SK-N-SH treated with all-trans-retinoic acid at 6 μM for 48 hours (cell line): ENCODE results near the gene CARD10.

Experiments
- ATAC-seq: fragments of 200-7000 bp; cut with Tn5 transposase; 3 replicates; pipeline ENCODE4 v1.9.1; 2020; ENCODE audit warnings: mild to moderate bottlenecking, moderate library complexity
- ARNTL ChIP-seq: fragments of 450-650 bp; formaldehyde crosslinking; IDR thresholded peaks from 2 replicates; pipeline ENCODE4 v1.5.0; 2020; ENCODE audit warnings: low read depth, mild to moderate bottlenecking, moderate library complexity, borderline replicate concordance
- BACH2 ChIP-seq: fragments of 250-450 bp; sonication (Bioruptor Pico); IDR thresholded peaks from 2 replicates; pipeline ENCODE4 v1.9.0; 2021; ENCODE audit warnings: mild to moderate bottlenecking, borderline replicate concordance
- CSDC2 ChIP-seq: fragments of 250-450 bp; sonication (Bioruptor Pico); IDR thresholded peaks from 2 replicates; pipeline ENCODE4 v1.5.0; 2020; ENCODE audit warnings: mild to moderate bottlenecking, moderate library complexity
- ESRRG ChIP-seq: fragments of 250-450 bp; sonication (Bioruptor Pico); IDR thresholded peaks from 2 replicates; pipeline ENCODE4 v1.6.1; 2021; ENCODE audit warnings: mild to moderate bottlenecking
- GLIS3 ChIP-seq: fragments of 250-450 bp; sonication (Bioruptor Pico); IDR thresholded peaks from 2 replicates; pipeline ENCODE4 v1.5.0; 2020; ENCODE audit warnings: mild to moderate bottlenecking, moderate library complexity
- ISL1 ChIP-seq: fragments of 250-450 bp; sonication (Bioruptor Pico); IDR thresholded peaks from 2 replicates; pipeline ENCODE4 v2.1.2; 2022; ENCODE audit warnings: mild to moderate bottlenecking, moderate library complexity
- OSR1 ChIP-seq: fragments of 250-450 bp; sonication (Bioruptor Pico); IDR thresholded peaks from 2 replicates; pipeline ENCODE4 v1.8.0; 2022; ENCODE audit warnings: moderate library complexity, mild to moderate bottlenecking, inconsistent platforms
- TCF4 ChIP-seq: fragments of 250-450 bp; sonication (Bioruptor Pico); IDR thresholded peaks from 2 replicates; pipeline ENCODE4 v1.8.0; 2021; ENCODE audit warnings: mild to moderate bottlenecking, moderate library complexity, borderline replicate concordance
- TOX ChIP-seq: fragments of 250-450 bp; sonication (Bioruptor Pico); IDR thresholded peaks from 2 replicates; pipeline ENCODE4 v1.8.0; 2021; ENCODE audit warnings: mild to moderate bottlenecking, moderate library complexity, borderline replicate concordance
- ZFP30 ChIP-seq: fragments of 450-650 bp; formaldehyde crosslinking; IDR thresholded peaks from 2 replicates; pipeline ENCODE4 v1.5.0; 2022; ENCODE audit warnings: mild to moderate bottlenecking, moderate library complexity
- ZNF565 ChIP-seq: fragments of 450-650 bp; formaldehyde crosslinking; conservative IDR thresholded peaks from 2 replicates; pipeline ENCODE4 v1.5.0; 2020; ENCODE audit warnings: low read depth, mild to moderate bottlenecking, moderate library complexity
- ZNF70 ChIP-seq: fragments of 450-650 bp; formaldehyde crosslinking; IDR thresholded peaks from 2 replicates; pipeline ENCODE4 v1.5.0; 2020; ENCODE audit warnings: mild to moderate bottlenecking, moderate library complexity
- ZNF8 ChIP-seq: fragments of 450-650 bp; formaldehyde crosslinking; IDR thresholded peaks from 2 replicates; pipeline ENCODE4 v1.5.0; 2020; ENCODE audit warnings: mild to moderate bottlenecking, moderate library complexity
- TF ChIP-seq, protein P1 (sequence below): fragments of 250-450 bp; sonication (Bioruptor Pico); IDR thresholded peaks from 2 replicates; pipeline ENCODE4 v1.8.0; 2020; ENCODE audit warnings: mild to moderate bottlenecking, moderate library complexity, borderline replicate concordance
- TF ChIP-seq, protein P2 (sequence below): fragments of 250-450 bp; sonication (Bioruptor Pico); IDR thresholded peaks from 2 replicates; pipeline ENCODE4 v1.8.0; 2021; ENCODE audit warnings: low read depth, mild to moderate bottlenecking, moderate library complexity, borderline replicate concordance
- TF ChIP-seq, protein P3 (sequence below): fragments of 250-450 bp; sonication (Bioruptor Pico); IDR thresholded peaks from 2 replicates; pipeline ENCODE4 v1.5.0; 2020; ENCODE audit warnings: mild to moderate bottlenecking, moderate library complexity
- TF ChIP-seq, protein P4 (sequence below): fragments of 250-450 bp; sonication (Bioruptor Pico); IDR thresholded peaks from 2 replicates; pipeline ENCODE4 v1.5.1; 2021; ENCODE audit warnings: mild to moderate bottlenecking, moderate library complexity

CARD10 gene

DNA sequence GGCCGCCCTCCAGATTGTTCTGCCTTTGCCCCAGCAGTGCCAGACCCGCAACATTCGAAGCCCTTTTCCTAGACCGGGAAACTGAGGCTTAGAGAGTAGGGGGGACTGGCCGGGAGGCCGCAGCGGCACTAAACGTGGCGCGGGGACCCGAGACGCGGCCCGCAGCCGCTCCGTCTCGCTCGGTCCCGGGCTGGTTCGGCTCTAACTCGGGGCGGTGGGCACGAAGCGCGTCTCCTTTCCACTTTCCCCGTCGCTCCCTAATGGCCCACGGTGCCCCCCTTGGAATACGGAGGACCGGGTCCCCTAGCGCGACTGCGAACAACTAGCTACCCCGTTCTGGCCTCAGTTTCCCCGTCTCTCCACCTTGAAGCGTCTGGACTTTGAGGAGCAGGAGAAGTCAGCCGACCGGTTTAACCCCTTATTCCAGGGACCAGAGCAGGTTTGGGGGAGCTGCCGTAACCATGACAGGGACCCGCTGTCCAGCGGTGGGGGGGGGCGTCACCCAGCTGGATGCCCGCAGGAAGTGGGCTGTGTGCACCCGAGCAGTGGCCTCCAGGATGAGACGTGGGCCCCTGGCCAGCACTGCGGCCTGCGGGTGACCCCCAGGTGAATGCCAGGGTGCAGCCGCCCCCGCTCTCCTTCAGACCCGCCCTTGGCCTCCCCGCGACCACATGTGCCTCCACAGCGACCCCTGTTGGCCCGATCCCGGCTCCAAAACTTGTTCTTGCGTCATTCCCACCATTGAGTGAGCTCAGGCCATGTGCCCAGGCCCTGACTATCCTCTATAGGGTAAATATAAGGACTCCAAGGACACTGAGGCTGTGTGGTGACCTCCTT, 42.2 kb upstream of the CARD10 start:
- ATAC-seq, result peak; percentile 82
- TF ChIP-seq, protein P1, sequence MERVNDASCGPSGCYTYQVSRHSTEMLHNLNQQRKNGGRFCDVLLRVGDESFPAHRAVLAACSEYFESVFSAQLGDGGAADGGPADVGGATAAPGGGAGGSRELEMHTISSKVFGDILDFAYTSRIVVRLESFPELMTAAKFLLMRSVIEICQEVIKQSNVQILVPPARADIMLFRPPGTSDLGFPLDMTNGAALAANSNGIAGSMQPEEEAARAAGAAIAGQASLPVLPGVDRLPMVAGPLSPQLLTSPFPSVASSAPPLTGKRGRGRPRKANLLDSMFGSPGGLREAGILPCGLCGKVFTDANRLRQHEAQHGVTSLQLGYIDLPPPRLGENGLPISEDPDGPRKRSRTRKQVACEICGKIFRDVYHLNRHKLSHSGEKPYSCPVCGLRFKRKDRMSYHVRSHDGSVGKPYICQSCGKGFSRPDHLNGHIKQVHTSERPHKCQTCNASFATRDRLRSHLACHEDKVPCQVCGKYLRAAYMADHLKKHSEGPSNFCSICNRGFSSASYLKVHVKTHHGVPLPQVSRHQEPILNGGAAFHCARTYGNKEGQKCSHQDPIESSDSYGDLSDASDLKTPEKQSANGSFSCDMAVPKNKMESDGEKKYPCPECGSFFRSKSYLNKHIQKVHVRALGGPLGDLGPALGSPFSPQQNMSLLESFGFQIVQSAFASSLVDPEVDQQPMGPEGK (CRISPR knock-in tag), result peak; percentile 36; the same call in 1 of the 2 replicates
- TF ChIP-seq ZNF70 (CRISPR knock-in tag) (no peak), CSDC2 (CRISPR knock-in tag) (peak; percentile 16; the same call in 1 of the 2 replicates)

DNA sequence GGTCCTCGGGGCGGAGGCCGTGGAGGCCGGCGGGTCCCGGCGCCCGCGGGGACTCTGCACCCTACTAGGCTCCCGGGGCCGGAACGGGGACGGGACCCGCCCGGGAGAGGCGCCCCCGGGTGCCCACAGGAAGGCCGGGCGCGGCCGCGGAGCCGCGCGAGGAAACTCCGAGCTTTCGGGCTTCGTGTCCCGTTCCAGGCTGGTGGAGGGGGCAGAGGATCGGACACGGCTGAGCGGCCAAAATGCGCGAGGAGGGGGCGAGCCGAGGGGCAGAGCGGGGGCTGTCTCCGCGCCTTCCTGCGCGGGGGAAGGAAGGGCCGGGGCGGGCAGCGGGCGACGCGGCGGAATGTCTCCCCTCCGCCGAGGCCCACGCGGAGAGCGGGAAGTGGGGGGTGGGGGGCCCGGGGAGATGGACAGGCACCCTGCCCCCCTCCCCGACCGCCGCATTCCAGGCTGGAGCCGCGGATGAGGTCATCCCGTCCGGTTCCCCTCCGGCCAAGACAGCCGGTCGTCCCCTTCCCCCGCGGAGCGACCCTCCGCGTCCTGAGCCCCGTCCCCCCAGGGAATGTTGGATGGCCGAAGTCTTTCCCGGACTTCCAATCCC, 41.5 kb upstream of the CARD10 start:
- TF ChIP-seq, protein P2, sequence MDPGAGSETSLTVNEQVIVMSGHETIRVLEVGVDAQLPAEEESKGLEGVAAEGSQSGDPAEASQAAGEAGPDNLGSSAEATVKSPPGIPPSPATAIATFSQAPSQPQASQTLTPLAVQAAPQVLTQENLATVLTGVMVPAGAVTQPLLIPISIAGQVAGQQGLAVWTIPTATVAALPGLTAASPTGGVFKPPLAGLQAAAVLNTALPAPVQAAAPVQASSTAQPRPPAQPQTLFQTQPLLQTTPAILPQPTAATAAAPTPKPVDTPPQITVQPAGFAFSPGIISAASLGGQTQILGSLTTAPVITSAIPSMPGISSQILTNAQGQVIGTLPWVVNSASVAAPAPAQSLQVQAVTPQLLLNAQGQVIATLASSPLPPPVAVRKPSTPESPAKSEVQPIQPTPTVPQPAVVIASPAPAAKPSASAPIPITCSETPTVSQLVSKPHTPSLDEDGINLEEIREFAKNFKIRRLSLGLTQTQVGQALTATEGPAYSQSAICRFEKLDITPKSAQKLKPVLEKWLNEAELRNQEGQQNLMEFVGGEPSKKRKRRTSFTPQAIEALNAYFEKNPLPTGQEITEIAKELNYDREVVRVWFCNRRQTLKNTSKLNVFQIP, result no peak
- TF ChIP-seq, protein P1 (CRISPR knock-in tag), result peak; percentile 87; the same call in 1 of the 2 replicates
- no peak for TF ChIP-seq ZNF8 (CRISPR knock-in tag)
- no peak for TF ChIP-seq TCF4 (CRISPR knock-in tag)
- TF ChIP-seq BACH2 (CRISPR knock-in tag), result no peak
- TF ChIP-seq GLIS3 (CRISPR knock-in tag), result no peak
- ATAC-seq, result peak; percentile 34

DNA sequence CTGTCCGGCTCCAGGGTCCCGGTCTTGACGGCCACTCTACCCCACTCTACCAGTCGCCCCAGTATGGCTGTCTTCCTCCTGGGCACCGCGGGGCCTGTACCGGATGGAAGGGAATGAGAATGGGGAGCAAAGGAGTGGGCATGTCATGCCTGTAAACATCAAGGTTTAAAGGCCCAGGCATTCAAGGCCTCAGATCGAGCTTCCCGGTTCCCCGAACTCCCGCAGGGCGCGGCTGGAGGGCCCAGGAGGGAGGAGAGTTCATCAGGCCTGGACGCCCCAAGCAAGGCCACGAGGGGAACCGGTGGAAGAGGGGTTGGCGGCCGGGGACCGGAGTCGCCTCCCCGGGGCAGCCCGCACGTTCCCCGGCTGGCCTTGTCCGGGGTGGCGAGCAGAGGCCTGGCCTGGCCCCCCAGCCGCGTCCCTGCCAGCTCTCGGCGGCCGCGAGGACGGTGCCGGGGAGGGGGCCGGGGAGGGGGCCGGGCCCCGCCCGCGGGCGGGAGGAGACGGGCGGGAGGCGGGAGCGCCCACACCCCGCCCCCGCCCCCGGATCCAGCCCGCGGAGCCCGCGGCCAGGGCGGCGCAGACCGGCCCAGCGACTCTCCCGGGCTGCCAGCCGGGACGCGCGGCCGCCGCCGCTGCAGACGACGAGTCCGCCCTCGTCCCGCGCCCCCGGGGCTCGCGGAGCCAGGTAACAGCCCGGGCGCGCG, 40.8 kb upstream of the CARD10 start, which contains the start of gene CDC42EP1:
Gene CDC42EP1 (plus strand): TSS at position 580 of the 707 bp plus-strand sequence. CDS start 5,870 bp downstream, outside the sequence.
- ATAC-seq, result peak; percentile 3; the same call in 2 of the 3 replicates
- no peak for TF ChIP-seq ZFP30 (CRISPR knock-in tag)
- no peak for TF ChIP-seq OSR1
- no peak for TF ChIP-seq ZNF8 (CRISPR knock-in tag)
- TF ChIP-seq GLIS3 (CRISPR knock-in tag), result no peak
- TF ChIP-seq, protein P3, sequence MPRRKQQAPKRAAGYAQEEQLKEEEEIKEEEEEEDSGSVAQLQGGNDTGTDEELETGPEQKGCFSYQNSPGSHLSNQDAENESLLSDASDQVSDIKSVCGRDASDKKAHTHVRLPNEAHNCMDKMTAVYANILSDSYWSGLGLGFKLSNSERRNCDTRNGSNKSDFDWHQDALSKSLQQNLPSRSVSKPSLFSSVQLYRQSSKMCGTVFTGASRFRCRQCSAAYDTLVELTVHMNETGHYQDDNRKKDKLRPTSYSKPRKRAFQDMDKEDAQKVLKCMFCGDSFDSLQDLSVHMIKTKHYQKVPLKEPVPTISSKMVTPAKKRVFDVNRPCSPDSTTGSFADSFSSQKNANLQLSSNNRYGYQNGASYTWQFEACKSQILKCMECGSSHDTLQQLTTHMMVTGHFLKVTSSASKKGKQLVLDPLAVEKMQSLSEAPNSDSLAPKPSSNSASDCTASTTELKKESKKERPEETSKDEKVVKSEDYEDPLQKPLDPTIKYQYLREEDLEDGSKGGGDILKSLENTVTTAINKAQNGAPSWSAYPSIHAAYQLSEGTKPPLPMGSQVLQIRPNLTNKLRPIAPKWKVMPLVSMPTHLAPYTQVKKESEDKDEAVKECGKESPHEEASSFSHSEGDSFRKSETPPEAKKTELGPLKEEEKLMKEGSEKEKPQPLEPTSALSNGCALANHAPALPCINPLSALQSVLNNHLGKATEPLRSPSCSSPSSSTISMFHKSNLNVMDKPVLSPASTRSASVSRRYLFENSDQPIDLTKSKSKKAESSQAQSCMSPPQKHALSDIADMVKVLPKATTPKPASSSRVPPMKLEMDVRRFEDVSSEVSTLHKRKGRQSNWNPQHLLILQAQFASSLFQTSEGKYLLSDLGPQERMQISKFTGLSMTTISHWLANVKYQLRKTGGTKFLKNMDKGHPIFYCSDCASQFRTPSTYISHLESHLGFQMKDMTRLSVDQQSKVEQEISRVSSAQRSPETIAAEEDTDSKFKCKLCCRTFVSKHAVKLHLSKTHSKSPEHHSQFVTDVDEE, result no peak
- no peak for TF ChIP-seq TOX
- TF ChIP-seq, protein P4, sequence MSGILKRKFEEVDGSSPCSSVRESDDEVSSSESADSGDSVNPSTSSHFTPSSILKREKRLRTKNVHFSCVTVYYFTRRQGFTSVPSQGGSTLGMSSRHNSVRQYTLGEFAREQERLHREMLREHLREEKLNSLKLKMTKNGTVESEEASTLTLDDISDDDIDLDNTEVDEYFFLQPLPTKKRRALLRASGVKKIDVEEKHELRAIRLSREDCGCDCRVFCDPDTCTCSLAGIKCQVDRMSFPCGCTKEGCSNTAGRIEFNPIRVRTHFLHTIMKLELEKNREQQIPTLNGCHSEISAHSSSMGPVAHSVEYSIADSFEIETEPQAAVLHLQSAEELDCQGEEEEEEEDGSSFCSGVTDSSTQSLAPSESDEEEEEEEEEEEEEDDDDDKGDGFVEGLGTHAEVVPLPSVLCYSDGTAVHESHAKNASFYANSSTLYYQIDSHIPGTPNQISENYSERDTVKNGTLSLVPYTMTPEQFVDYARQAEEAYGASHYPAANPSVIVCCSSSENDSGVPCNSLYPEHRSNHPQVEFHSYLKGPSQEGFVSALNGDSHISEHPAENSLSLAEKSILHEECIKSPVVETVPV (CRISPR knock-in tag), result no peak
- TF ChIP-seq, protein P2, result no peak
- no peak for TF ChIP-seq ISL1 (CRISPR knock-in tag)
- TF ChIP-seq ESRRG, result no peak
- TF ChIP-seq CSDC2 (CRISPR knock-in tag), result no peak
- no peak for TF ChIP-seq ZNF565 (CRISPR knock-in tag)
- TF ChIP-seq ARNTL (CRISPR knock-in tag), result no peak
